Liver (tissue), 9 donors: Measurements from ENCODE around the gene ATL1. TPM values are rescaled to one million over a fixed set of nuclear protein-coding genes. Genes with fewer than 3 reads are reported as not detected.

Experiments
- DNase-seq: peaks from one replicate; pipeline ENCODE4 v3.0.0-alpha.2; 2017; ENCODE audit warnings: low spot score
- H3K27ac ChIP-seq, 2 donors: one replicate each; pipeline ENCODE4 v1.7.0; 2013; ENCODE audit warnings: inconsistent platforms in 2 of 2, low read length in 2 of 2, control low read depth in 1 of 2, low read depth in 1 of 2, mild to moderate bottlenecking in 1 of 2
- H3K27me3 ChIP-seq, 4 donors: one replicate each; pipeline versions ENCODE4 v1.6.1 to v1.7.0; 2013; ENCODE audit warnings: low read length in 3 of 4, inconsistent platforms in 1 of 4, mild to moderate bottlenecking in 1 of 4, moderate library complexity in 1 of 4; ENCODE audit not compliant: control insufficient read depth in 4 of 4, insufficient read depth in 4 of 4
- H3K36me3 ChIP-seq, 4 donors: one replicate each; pipeline versions ENCODE4 v1.6.1 to v1.7.0; 2013; ENCODE audit warnings: low read length in 3 of 4, mild to moderate bottlenecking in 3 of 4, low read depth in 1 of 4, moderate library complexity in 1 of 4; ENCODE audit not compliant: control insufficient read depth in 4 of 4, insufficient read depth in 3 of 4
- H3K4me1 ChIP-seq, 4 donors: one replicate each; pipeline versions ENCODE4 v1.6.1 to v1.7.0; 2013; ENCODE audit warnings: low read length in 3 of 4, mild to moderate bottlenecking in 3 of 4, moderate library complexity in 1 of 4; ENCODE audit not compliant: control insufficient read depth in 4 of 4, insufficient read depth in 4 of 4
- H3K4me3 ChIP-seq, 3 donors: one replicate each; pipeline versions ENCODE4 v1.6.1 to v1.7.0; 2013; ENCODE audit warnings: low read length in 3 of 3, control low read depth in 1 of 3, low read depth in 1 of 3, mild to moderate bottlenecking in 1 of 3
- H3K9ac ChIP-seq, 2 donors: one replicate each; pipeline ENCODE4 v1.7.0; 2013; ENCODE audit warnings: low read length in 2 of 2, mild to moderate bottlenecking in 2 of 2, moderate library complexity in 2 of 2, control low read depth in 1 of 2, low read depth in 1 of 2
- H3K9me3 ChIP-seq, 4 donors: one replicate each; pipeline versions ENCODE4 v1.6.1 to v1.7.0; 2013; ENCODE audit warnings: low read length in 3 of 4; ENCODE audit not compliant: control insufficient read depth in 4 of 4
- EGR1 ChIP-seq, 2 donors: IDR thresholded peaks; 2 replicates each; pipeline ENCODE4 v1.6.1; 2016 to 2018; ENCODE audit warnings: antibody characterized with exemption in 2 of 2, low read depth in 2 of 2
- FOXA1 ChIP-seq: IDR thresholded peaks from 2 replicates; pipeline ENCODE4 v1.6.1; 2016; ENCODE audit warnings: antibody characterized with exemption
- FOXA2 ChIP-seq: IDR thresholded peaks from 2 replicates; pipeline ENCODE4 v1.6.1; 2016; ENCODE audit warnings: antibody characterized with exemption
- GABPA ChIP-seq, 2 donors: IDR thresholded peaks in 1 of 2; conservative IDR thresholded peaks in 1 of 2; 2 replicates each; pipeline ENCODE4 v1.6.1; 2016; ENCODE audit warnings: antibody characterized with exemption in 2 of 2, mild to moderate bottlenecking in 1 of 2, moderate library complexity in 1 of 2
- HNF4A ChIP-seq, 2 donors: conservative IDR thresholded peaks; 2 replicates each; pipeline ENCODE4 v1.6.1; 2016; ENCODE audit warnings: antibody characterized with exemption in 2 of 2, mild to moderate bottlenecking in 2 of 2
- HNF4G ChIP-seq: IDR thresholded peaks from 2 replicates; pipeline ENCODE4 v1.6.1; 2016; ENCODE audit warnings: antibody characterized with exemption
- JUND ChIP-seq, 2 donors: IDR thresholded peaks; 2 replicates each; pipeline ENCODE4 v1.6.1; 2016; ENCODE audit warnings: antibody characterized with exemption in 2 of 2
- NR2F2 ChIP-seq: IDR thresholded peaks from 2 replicates; pipeline ENCODE4 v1.6.1; 2016; ENCODE audit warnings: antibody characterized with exemption
- RAD21 ChIP-seq, 2 donors: IDR thresholded peaks; 2 replicates each; pipeline ENCODE4 v1.6.1; 2016; ENCODE audit warnings: antibody characterized with exemption in 2 of 2, mild to moderate bottlenecking in 2 of 2
- REST ChIP-seq: IDR thresholded peaks from 2 replicates; pipeline ENCODE4 v1.6.1; 2016; ENCODE audit warnings: antibody characterized with exemption, mild to moderate bottlenecking
- RXRA ChIP-seq, 2 donors: IDR thresholded peaks; 2 replicates each; pipeline ENCODE4 v1.6.1; 2017 to 2018; ENCODE audit warnings: antibody characterized with exemption in 2 of 2, mild to moderate bottlenecking in 1 of 2
- SP1 ChIP-seq: IDR thresholded peaks from 2 replicates; pipeline ENCODE4 v1.6.1; 2018; ENCODE audit warnings: antibody characterized with exemption, mild to moderate bottlenecking
- TAF1 ChIP-seq: conservative IDR thresholded peaks from 2 replicates; pipeline ENCODE4 v1.6.1; 2016; ENCODE audit warnings: antibody characterized with exemption, mild to moderate bottlenecking
- YY1 ChIP-seq: IDR thresholded peaks from 2 replicates; pipeline ENCODE4 v1.6.1; 2016; ENCODE audit warnings: antibody characterized with exemption, mild to moderate bottlenecking
- ZBTB33 ChIP-seq: IDR thresholded peaks from 2 replicates; pipeline ENCODE4 v1.6.1; 2016; ENCODE audit warnings: antibody characterized with exemption
- WGBS: extraction: QIAGEN DNeasy Blood & Tissue Kit; methylation state at CpG from one replicate; pipeline ENCODE4 v1.1.7; 2013; 5-methylcytosine and 5-hydroxymethylcytosine counted together
- polyA plus RNA-seq, 2 donors: library from polyadenylated mRNA; stranded (reverse) in 1 of 2; unstranded in 1 of 2; fragments of 200-250 nt in 1 of 2; fragments of >200 nt in 1 of 2; fragmentation: Nextera tagmentation in 1 of 2; extraction: Ambion mirVana in 1 of 2; gene quantifications; one replicate each; pipeline versions ENCODE4 v1.2.1 to v1.2.3, GENCODE V29; 2013 to 2015
- total RNA-seq, 2 donors: library from RNA; depleted of rRNA; stranded (reverse); fragments of >200 nt; gene quantifications; one replicate each; pipeline ENCODE4 v1.2.3, GENCODE V29; 2014
- TF ChIP-seq, protein P1 (sequence below): IDR thresholded peaks from 2 replicates; pipeline ENCODE4 v1.6.1; 2016; ENCODE audit warnings: antibody characterized with exemption
- TF ChIP-seq, protein P2 (sequence below): fragments of 150-350 bp; IDR thresholded peaks from 2 replicates; pipeline ENCODE4 v1.5.1; 2017; ENCODE audit warnings: improper control_type of control experiment, low read depth, low read length; ENCODE audit not compliant: missing input control
- TF ChIP-seq, protein P3 (sequence below): IDR thresholded peaks from 2 replicates; pipeline ENCODE4 v1.6.1; 2016; ENCODE audit warnings: antibody characterized with exemption
- donor health status: healthy.
- donor health status: healthy.
- donor health status: healthy.
- donor health status: healthy.
- donor health status: healthy.

ATL1 gene
- total and polyA plus RNA-seq, 4 donors: 0.17 to 0.79 (median 0.47) TPM

- H3K4me1 ChIP-seq: peaks cover 0 to 8% (median 4%) of the 10 kb centered on the region in 4 donors
- no peaks in the 10 kb centered on the region for H3K36me3 ChIP-seq
- 77% methylated on average over 2 of the region's 2 CpGs for WGBS
- no peak overlapping the region for H3K27ac ChIP-seq
- no peaks in the 10 kb centered on the region for H3K9me3 ChIP-seq
- DNase-seq: no peak
- H3K27me3 ChIP-seq: no peaks in the 10 kb centered on the region
- H3K9ac ChIP-seq: no peak overlapping the region
- TF ChIP-seq HNF4G (no peak), FOXA1 (no peak), ZBTB33 (no peak), RAD21 (IDR thresholded peaks at IDR 0.05) (no peak), FOXA2 (no peak), REST (no peak), NR2F2 (no peak), HNF4A (conservative IDR thresholded peaks at IDR 0.05) (no peak), YY1 (no peak), SP1 (no peak), RXRA (IDR thresholded peaks at IDR 0.05) (no peak), JUND (IDR thresholded peaks at IDR 0.05) (no peak), EGR1 (IDR thresholded peaks at IDR 0.05; ENCODE audit: low read depth in 2 of 2) (no peak), GABPA (IDR thresholded peaks at IDR 0.05 in 1 of 2, conservative IDR thresholded peaks at IDR 0.05 in 1 of 2) (no peak), TAF1 (no peak)
- TF ChIP-seq, protein P1, sequence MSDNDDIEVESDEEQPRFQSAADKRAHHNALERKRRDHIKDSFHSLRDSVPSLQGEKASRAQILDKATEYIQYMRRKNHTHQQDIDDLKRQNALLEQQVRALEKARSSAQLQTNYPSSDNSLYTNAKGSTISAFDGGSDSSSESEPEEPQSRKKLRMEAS: no peak
- TF ChIP-seq, protein P2, sequence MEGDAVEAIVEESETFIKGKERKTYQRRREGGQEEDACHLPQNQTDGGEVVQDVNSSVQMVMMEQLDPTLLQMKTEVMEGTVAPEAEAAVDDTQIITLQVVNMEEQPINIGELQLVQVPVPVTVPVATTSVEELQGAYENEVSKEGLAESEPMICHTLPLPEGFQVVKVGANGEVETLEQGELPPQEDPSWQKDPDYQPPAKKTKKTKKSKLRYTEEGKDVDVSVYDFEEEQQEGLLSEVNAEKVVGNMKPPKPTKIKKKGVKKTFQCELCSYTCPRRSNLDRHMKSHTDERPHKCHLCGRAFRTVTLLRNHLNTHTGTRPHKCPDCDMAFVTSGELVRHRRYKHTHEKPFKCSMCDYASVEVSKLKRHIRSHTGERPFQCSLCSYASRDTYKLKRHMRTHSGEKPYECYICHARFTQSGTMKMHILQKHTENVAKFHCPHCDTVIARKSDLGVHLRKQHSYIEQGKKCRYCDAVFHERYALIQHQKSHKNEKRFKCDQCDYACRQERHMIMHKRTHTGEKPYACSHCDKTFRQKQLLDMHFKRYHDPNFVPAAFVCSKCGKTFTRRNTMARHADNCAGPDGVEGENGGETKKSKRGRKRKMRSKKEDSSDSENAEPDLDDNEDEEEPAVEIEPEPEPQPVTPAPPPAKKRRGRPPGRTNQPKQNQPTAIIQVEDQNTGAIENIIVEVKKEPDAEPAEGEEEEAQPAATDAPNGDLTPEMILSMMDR: no peak
- TF ChIP-seq, protein P3, sequence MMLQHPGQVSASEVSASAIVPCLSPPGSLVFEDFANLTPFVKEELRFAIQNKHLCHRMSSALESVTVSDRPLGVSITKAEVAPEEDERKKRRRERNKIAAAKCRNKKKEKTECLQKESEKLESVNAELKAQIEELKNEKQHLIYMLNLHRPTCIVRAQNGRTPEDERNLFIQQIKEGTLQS: no peak
- H3K4me3 ChIP-seq: no peak overlapping the region
Observed at GRCh38 chr14:50603565-50603964, 43.6 kb downstream of the ATL1 start.
